Activated B cell treated with CpG ODN at 0.5 μM for 24 hours (primary cell): ENCODE results near the gene LRBA. TPM values are rescaled to one million over a fixed set of nuclear protein-coding genes. Genes with fewer than 3 reads are reported as not detected.

ENCODE experiments used
- ATAC-seq: fragments of 200-7000 bp; cut with Tn5 transposase; one replicate; pipeline ENCODE4 v1.10.0; 2021; ENCODE audit warnings: low read depth, mild to moderate bottlenecking, moderate library complexity
- CTCF ChIA-PET: fragments of 350-600 bp; sonication (Branson Sonifier 250); formaldehyde crosslinking; loops from one replicate; lab custom pipeline; 2021; ENCODE audit warnings: antibody characterized with exemption; lab: Charles Lee
- POLR2A ChIA-PET: fragments of 350-600 bp; sonication (Branson Sonifier 250); formaldehyde crosslinking; loops from one replicate; lab custom pipeline; 2021; ENCODE audit warnings: antibody characterized with exemption; lab: Charles Lee
- DNase-seq: peaks from one replicate; pipeline ENCODE4 v3.0.0; 2022
- H3K27ac Mint-ChIP-seq: one replicate; pipeline ENCODE4 v1.8.0; 2020; ENCODE audit warnings: mixed read lengths
- H3K27me3 Mint-ChIP-seq: one replicate; pipeline ENCODE4 v1.8.0; 2021; ENCODE audit warnings: mixed read lengths
- H3K36me3 Mint-ChIP-seq: one replicate; pipeline ENCODE4 v1.8.0; 2021; ENCODE audit warnings: low read depth, mixed read lengths
- H3K4me1 Mint-ChIP-seq: one replicate; pipeline ENCODE4 v1.8.0; 2021; ENCODE audit warnings: mixed read lengths
- H3K4me3 Mint-ChIP-seq: one replicate; pipeline ENCODE4 v1.8.0; 2020; ENCODE audit warnings: mild to moderate bottlenecking, mixed read lengths
- H3K9me3 Mint-ChIP-seq: one replicate; pipeline ENCODE4 v1.8.0; 2020; ENCODE audit warnings: mixed read lengths
- CTCF ChIP-seq: fragments of 200-600 bp; IDR thresholded peaks from one replicate; pipeline ENCODE4 v1.8.0; 2022; ENCODE audit warnings: antibody characterized with exemption, mild to moderate bottlenecking
- intact Hi-C: fragments of 100-400 bp; cut with micrococcal nuclease; formaldehyde crosslinking; loops from one replicate; pipeline ENCODE4 v1.15.1; 2024
- total RNA-seq: library from RNA; stranded (reverse); gene quantifications from 2 replicates; pipeline ENCODE4 v1.2.3, GENCODE V29; 2022

LRBA gene
- total RNA-seq, 1 donor from 2014 or later, result 66.5 TPM

- intact Hi-C loops, result loop anchor here (10.0 kb wide), 1 partner anchor 268 kb away; no protein-coding TSS in a partner anchor
- H3K27me3 Mint-ChIP-seq, result no peaks in the 10 kb centered on the region
- no peak overlapping the region for H3K4me3 Mint-ChIP-seq
- ChIA-PET CTCF (interaction anchor here (0.6 kb wide), 1 partner anchor 193 kb away, joined by 3 read pairs; no protein-coding TSS in a partner anchor), POLR2A (interaction anchor here (0.5 kb wide), 1 partner anchor 235 kb away, joined by 3 read pairs; no protein-coding TSS in a partner anchor)
- H3K36me3 Mint-ChIP-seq, result peaks cover 15% of the 10 kb centered on the region
- H3K27ac Mint-ChIP-seq, result no peak overlapping the region
- ATAC-seq, result no peak
- H3K9me3 Mint-ChIP-seq, result no peaks in the 10 kb centered on the region
- no peak for TF ChIP-seq CTCF
- DNase-seq, result no peak
- no peaks in the 10 kb centered on the region for H3K4me1 Mint-ChIP-seq
Measured at GRCh38 chr4:150862829-150863228, 152.3 kb downstream of the LRBA start.

GRCh38 chr4:150859453-150859852 lies 155.6 kb downstream of the LRBA start:
- no peak for ATAC-seq
- Mint-ChIP-seq H3K9me3 (no peaks in the 10 kb centered on the region), H3K4me3 (no peak overlapping the region), H3K4me1 (no peaks in the 10 kb centered on the region), H3K27me3 (no peaks in the 10 kb centered on the region), H3K36me3 (peaks cover 7% of the 10 kb centered on the region), H3K27ac (no peak overlapping the region)
- intact Hi-C loops, result no loop called here
- POLR2A ChIA-PET, result no interaction called here
- DNase-seq, result no peak
- no peak for TF ChIP-seq CTCF
- CTCF ChIA-PET, result no interaction called here

- POLR2A ChIA-PET, result no interaction called here
- no peak overlapping the region for H3K27ac Mint-ChIP-seq
- no peak for TF ChIP-seq CTCF
- no peaks in the 10 kb centered on the region for H3K27me3 Mint-ChIP-seq
- H3K9me3 Mint-ChIP-seq, result no peaks in the 10 kb centered on the region
- CTCF ChIA-PET, result interaction anchor here (1.6 to 2.1 kb wide), 2 partner anchors 11 kb away, joined by 4 to 8 read pairs; no protein-coding TSS in a partner anchor
- no peak for ATAC-seq
- H3K36me3 Mint-ChIP-seq, result peaks cover 22% of the 10 kb centered on the region
- DNase-seq, result no peak
- peaks cover 4% of the 10 kb centered on the region for H3K4me1 Mint-ChIP-seq
- H3K4me3 Mint-ChIP-seq, result no peak overlapping the region
- intact Hi-C loops, result no loop called here
Measured at GRCh38 chr4:150855981-150856510, 159.0 kb downstream of the LRBA start.

GRCh38 chr4:150854600-150854999 lies 160.5 kb downstream of the LRBA start:
- ATAC-seq, result no peak
- no peak for TF ChIP-seq CTCF
- Mint-ChIP-seq H3K4me1 (peaks cover 4% of the 10 kb centered on the region), H3K4me3 (no peak overlapping the region), H3K27me3 (no peaks in the 10 kb centered on the region), H3K9me3 (no peaks in the 10 kb centered on the region), H3K36me3 (peaks cover 31% of the 10 kb centered on the region), H3K27ac (no peak overlapping the region)
- no peak for DNase-seq
- ChIA-PET CTCF (interaction anchor here (2.1 kb wide), 1 partner anchor 12 kb away, joined by 8 read pairs; no protein-coding TSS in a partner anchor), POLR2A (no interaction called here)
- intact Hi-C loops, result no loop called here

GRCh38 chr4:150853882-150854281 lies 161.2 kb downstream of the LRBA start:
- Mint-ChIP-seq H3K27me3 (no peaks in the 10 kb centered on the region), H3K4me1 (peaks cover 4% of the 10 kb centered on the region), H3K9me3 (no peaks in the 10 kb centered on the region), H3K36me3 (peaks cover 38% of the 10 kb centered on the region), H3K4me3 (no peak overlapping the region), H3K27ac (no peak overlapping the region)
- intact Hi-C loops, result no loop called here
- CTCF ChIA-PET, result interaction anchor here (2.1 kb wide), 1 partner anchor 13 kb away, joined by 8 read pairs; no protein-coding TSS in a partner anchor
- POLR2A ChIA-PET, result no interaction called here
- DNase-seq (no peak), ATAC-seq (no peak)
- TF ChIP-seq CTCF, result no peak
